SK-N-SH (cell line): ENCODE results near the gene TMCO4. TPM values are rescaled to one million over a fixed set of nuclear protein-coding genes. Genes with fewer than 3 reads are reported as not detected.

Experiments used
- CTCF ChIA-PET: fragments of 300-600, 350-600 bp; formaldehyde crosslinking; extraction: SDS; loops from one replicate; lab custom pipeline; 2021; lab: Yijun Ruan, JAX
- POLR2A ChIA-PET: fragments of 350-600 bp; sonication (Branson Sonifier 250); formaldehyde crosslinking; extraction: SDS; loops from one replicate; lab custom pipeline; 2020; ENCODE audit warnings: antibody characterized with exemption, inconsistent platforms; lab: Yijun Ruan, JAX
- DNase-seq: peaks from one replicate; pipeline ENCODE4 v3.0.0; 2012
- H2AFZ ChIP-seq: fragments of 200-600 bp; sonication (generic); 2 replicates; pipeline ENCODE4 v1.8.1; 2016; ENCODE audit warnings: antibody characterized with exemption, mild to moderate bottlenecking, low read depth
- H3F3A ChIP-seq: fragments of 200-600 bp; sonication (generic); replicated peaks from 2 replicates; pipeline ENCODE3; 2016; ENCODE audit warnings: antibody characterized with exemption, mild to moderate bottlenecking; ENCODE audit not compliant: insufficient read depth
- H3K27ac ChIP-seq, 2 experiments: fragments of 200-500 bp in 1 of 2; fragments of 200-600 bp in 1 of 2; sonication (Bioruptor generic) in 1 of 2; sonication (generic), shearing (Covaris generic) in 1 of 2; 2 replicates each; pipeline versions ENCODE4 v1.5.1 to v1.6.1; 2014 to 2016; ENCODE audit warnings: low read depth in 2 of 2, inconsistent platforms in 1 of 2, low read length in 1 of 2, mild to moderate bottlenecking in 1 of 2, mixed read lengths in 1 of 2
- H3K27me3 ChIP-seq: fragments of 200-600 bp; sonication (generic), shearing (Covaris generic); 2 replicates; pipeline ENCODE4 v1.6.1; 2016; ENCODE audit warnings: mixed run types; ENCODE audit not compliant: insufficient read depth
- H3K36me3 ChIP-seq, 2 experiments: fragments of 200-500 bp in 1 of 2; fragments of 200-600 bp in 1 of 2; sonication (Bioruptor generic) in 1 of 2; sonication (generic) in 1 of 2; replicated peaks in 1 of 2; 2 replicates each; pipeline versions ENCODE3 to v1.5.1; 2014 to 2016; ENCODE audit warnings: low read length in 1 of 2, mild to moderate bottlenecking in 1 of 2; ENCODE audit not compliant: insufficient read depth in 2 of 2, control insufficient read depth in 1 of 2
- H3K4me1 ChIP-seq, 2 experiments: fragments of 200-500 bp in 1 of 2; fragments of 200-600 bp in 1 of 2; sonication (Bioruptor generic) in 1 of 2; sonication (generic), shearing (Covaris generic) in 1 of 2; 2 replicates each; pipeline versions ENCODE4 v1.5.1 to v1.6.1; 2014 to 2016; ENCODE audit warnings: low read depth in 1 of 2, low read length in 1 of 2, mixed run types in 1 of 2; ENCODE audit not compliant: insufficient read depth in 2 of 2, control insufficient read depth in 1 of 2
- H3K4me2 ChIP-seq: fragments of 200-600 bp; sonication (generic), shearing (Covaris generic); 2 replicates; pipeline ENCODE4 v1.6.1; 2017; ENCODE audit warnings: mixed run types
- H3K4me3 ChIP-seq, 2 experiments: fragments of 200-500 bp in 1 of 2; fragments of 200-600 bp in 1 of 2; sonication (Bioruptor generic) in 1 of 2; sonication (generic), shearing (Covaris generic) in 1 of 2; 2 replicates each; pipeline versions ENCODE4 v1.5.1 to v1.8.1; 2014 to 2016; ENCODE audit warnings: low read depth in 2 of 2, inconsistent platforms in 1 of 2, low read length in 1 of 2, mild to moderate bottlenecking in 1 of 2, mixed read lengths in 1 of 2, moderate library complexity in 1 of 2
- H3K79me2 ChIP-seq: fragments of 200-600 bp; sonication (generic); 2 replicates; pipeline ENCODE4 v1.8.1; 2017; ENCODE audit warnings: mild to moderate bottlenecking; ENCODE audit not compliant: insufficient read depth
- H3K9ac ChIP-seq: fragments of 200-600 bp; sonication (generic); 2 replicates; pipeline ENCODE4 v1.6.1; 2017; ENCODE audit warnings: mixed run types
- H3K9me2 ChIP-seq: fragments of 200-600 bp; sonication (generic); 2 replicates; pipeline ENCODE4 v1.6.1; 2017; ENCODE audit warnings: mixed run types
- H3K9me3 ChIP-seq: fragments of 200-600 bp; sonication (generic); 2 replicates; pipeline ENCODE4 v1.6.1; 2017; ENCODE audit warnings: mixed run types, mild to moderate bottlenecking, moderate library complexity
- H4K20me1 ChIP-seq: fragments of 200-600 bp; sonication (generic); 2 replicates; pipeline ENCODE4 v1.6.1; 2017; ENCODE audit warnings: mild to moderate bottlenecking, mixed run types; ENCODE audit not compliant: insufficient read depth
- ELF1 ChIP-seq: IDR thresholded peaks from 2 replicates; pipeline ENCODE4 v1.4.0; 2012
- FOSL2 ChIP-seq: IDR thresholded peaks from 2 replicates; pipeline ENCODE4 v1.4.0; 2012; ENCODE audit warnings: low read depth, mild to moderate bottlenecking, moderate library complexity, borderline replicate concordance
- GABPA ChIP-seq: IDR thresholded peaks from 2 replicates; pipeline ENCODE4 v1.4.0; 2012; ENCODE audit warnings: low read depth, mild to moderate bottlenecking
- GATA2 ChIP-seq: sonication (generic); formaldehyde crosslinking; IDR thresholded peaks from 2 replicates; pipeline ENCODE4 v1.5.0; 2020; ENCODE audit warnings: mild to moderate bottlenecking, missing genetic modification reagents
- NFIC ChIP-seq: IDR thresholded peaks from 2 replicates; pipeline ENCODE4 v1.4.0; 2012; ENCODE audit warnings: borderline replicate concordance
- NRF1 ChIP-seq: IDR thresholded peaks from 2 replicates; pipeline ENCODE4 v1.6.1; 2012; ENCODE audit warnings: low read depth, mild to moderate bottlenecking, low read length
- RCOR1 ChIP-seq: fragments of 150-350 bp; IDR thresholded peaks from 2 replicates; pipeline ENCODE4 v1.6.1; 2017; ENCODE audit warnings: antibody characterized with exemption, low read length
- TAF1 ChIP-seq: IDR thresholded peaks from 2 replicates; pipeline ENCODE4 v1.6.1; 2012; ENCODE audit warnings: low read depth, mild to moderate bottlenecking, low read length, moderate library complexity, borderline replicate concordance
- YY1 ChIP-seq: IDR thresholded peaks from 2 replicates; pipeline ENCODE4 v1.4.0; 2012; ENCODE audit warnings: low read depth, mild to moderate bottlenecking
- ZBTB33 ChIP-seq: IDR thresholded peaks from 2 replicates; pipeline ENCODE4 v1.4.0; 2012; ENCODE audit warnings: low read depth, borderline replicate concordance
- WGBS: methylation state at CpG from one replicate; pipeline ENCODE4 v1.1.6; 2017; ENCODE audit warnings: low lambda C conversion rate; 5-methylcytosine and 5-hydroxymethylcytosine counted together
- polyA plus RNA-seq, 3 experiments: library from polyadenylated mRNA; depleted of rRNA; stranded (reverse); fragments of >200 nt; gene quantifications; 2 replicates each; pipeline ENCODE4 v1.2.3, GENCODE V29; 2012
- TF ChIP-seq, protein P1 (sequence below): IDR thresholded peaks from 2 replicates; pipeline ENCODE4 v1.6.1; 2012; ENCODE audit warnings: mild to moderate bottlenecking, low read depth, low read length, moderate library complexity
- TF ChIP-seq, protein P2 (sequence below): IDR thresholded peaks from 2 replicates; pipeline ENCODE4 v1.4.0; 2012; ENCODE audit warnings: low read depth, borderline replicate concordance
- TF ChIP-seq, protein P3 (sequence below): fragments of 150-350 bp; IDR thresholded peaks from 2 replicates; pipeline ENCODE4 v1.6.1; 2016; ENCODE audit warnings: mild to moderate bottlenecking, low read depth, low read length

TMCO4 gene
- polyA plus RNA-seq, 1 of the 3 experiments (the other 2 are of a cell fraction) = 4.2 TPM

GRCh38 chr1:19798486-19799229 is 1.1 kb downstream of the TMCO4 start:
- no peak overlapping the region for H3K27ac ChIP-seq
- no peaks in the 10 kb centered on the region for H3K79me2 ChIP-seq
- 96% methylated on average over 6 of the region's 6 CpGs for WGBS
- no peak overlapping the region for H3K4me3 ChIP-seq
- CTCF ChIA-PET = interaction anchor here (1.0 to 1.5 kb wide), 5 partner anchors 8 to 94 kb away, joined by 3 read pairs; no protein-coding TSS in a partner anchor
- peak overlapping the region; percentile 95 for H2AFZ ChIP-seq
- H4K20me1 ChIP-seq = no peaks in the 10 kb centered on the region
- no peaks in the 10 kb centered on the region for H3F3A ChIP-seq
- POLR2A ChIA-PET = no interaction called here
- TF ChIP-seq NRF1 (no peak), YY1 (no peak), GABPA (no peak)
- TF ChIP-seq, all 33 proteins: peak for 0
- Histone ChIP-seq H3K4me1 (peaks cover 0 to 6% of the 10 kb centered on the region in 2 experiments; a peak in 1 of 4 replicates), H3K9me2 (no peaks in the 10 kb centered on the region), H3K9ac (no peak overlapping the region), H3K36me3 (no peaks in the 10 kb centered on the region), H3K27me3 (no peaks in the 10 kb centered on the region), H3K9me3 (no peaks in the 10 kb centered on the region), H3K4me2 (peak overlapping the region; percentile 77)
- no peak for DNase-seq

DNA sequence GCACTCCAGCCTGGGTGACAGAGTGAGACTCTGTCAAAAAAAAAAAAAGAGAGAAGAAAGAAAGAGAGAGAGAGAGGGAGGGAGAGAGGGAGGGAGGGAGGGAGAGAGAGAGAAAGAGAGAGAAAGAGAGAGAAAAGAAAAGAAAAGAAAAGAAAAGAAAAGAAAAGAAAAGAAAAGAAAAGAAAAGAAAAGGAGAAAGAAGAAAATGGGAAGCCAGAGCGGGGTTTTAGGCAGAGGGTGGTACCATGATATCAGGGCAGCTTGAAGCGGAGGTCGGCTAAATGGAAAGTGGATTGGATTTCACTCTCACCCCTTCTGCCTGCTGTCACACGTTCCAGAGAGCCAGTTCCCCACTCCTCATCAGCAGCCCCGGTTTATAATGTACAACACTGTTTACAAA is 1.9 kb downstream of the TMCO4 start:
- Histone ChIP-seq H3K36me3 (no peaks in the 10 kb centered on the region), H2AFZ (no peak overlapping the region), H3K4me1 (peaks cover 0 to 6% of the 10 kb centered on the region in 2 experiments; a peak in 1 of 4 replicates), H3K9me2 (no peaks in the 10 kb centered on the region), H3K9ac (no peak overlapping the region), H3K4me2 (no peak overlapping the region), H3K9me3 (no peaks in the 10 kb centered on the region), H4K20me1 (no peaks in the 10 kb centered on the region), H3K27ac (no peak overlapping the region), H3K27me3 (no peaks in the 10 kb centered on the region), H3K4me3 (no peak overlapping the region), H3K79me2 (no peaks in the 10 kb centered on the region), H3F3A (no peaks in the 10 kb centered on the region)
- TF ChIP-seq, protein P1, sequence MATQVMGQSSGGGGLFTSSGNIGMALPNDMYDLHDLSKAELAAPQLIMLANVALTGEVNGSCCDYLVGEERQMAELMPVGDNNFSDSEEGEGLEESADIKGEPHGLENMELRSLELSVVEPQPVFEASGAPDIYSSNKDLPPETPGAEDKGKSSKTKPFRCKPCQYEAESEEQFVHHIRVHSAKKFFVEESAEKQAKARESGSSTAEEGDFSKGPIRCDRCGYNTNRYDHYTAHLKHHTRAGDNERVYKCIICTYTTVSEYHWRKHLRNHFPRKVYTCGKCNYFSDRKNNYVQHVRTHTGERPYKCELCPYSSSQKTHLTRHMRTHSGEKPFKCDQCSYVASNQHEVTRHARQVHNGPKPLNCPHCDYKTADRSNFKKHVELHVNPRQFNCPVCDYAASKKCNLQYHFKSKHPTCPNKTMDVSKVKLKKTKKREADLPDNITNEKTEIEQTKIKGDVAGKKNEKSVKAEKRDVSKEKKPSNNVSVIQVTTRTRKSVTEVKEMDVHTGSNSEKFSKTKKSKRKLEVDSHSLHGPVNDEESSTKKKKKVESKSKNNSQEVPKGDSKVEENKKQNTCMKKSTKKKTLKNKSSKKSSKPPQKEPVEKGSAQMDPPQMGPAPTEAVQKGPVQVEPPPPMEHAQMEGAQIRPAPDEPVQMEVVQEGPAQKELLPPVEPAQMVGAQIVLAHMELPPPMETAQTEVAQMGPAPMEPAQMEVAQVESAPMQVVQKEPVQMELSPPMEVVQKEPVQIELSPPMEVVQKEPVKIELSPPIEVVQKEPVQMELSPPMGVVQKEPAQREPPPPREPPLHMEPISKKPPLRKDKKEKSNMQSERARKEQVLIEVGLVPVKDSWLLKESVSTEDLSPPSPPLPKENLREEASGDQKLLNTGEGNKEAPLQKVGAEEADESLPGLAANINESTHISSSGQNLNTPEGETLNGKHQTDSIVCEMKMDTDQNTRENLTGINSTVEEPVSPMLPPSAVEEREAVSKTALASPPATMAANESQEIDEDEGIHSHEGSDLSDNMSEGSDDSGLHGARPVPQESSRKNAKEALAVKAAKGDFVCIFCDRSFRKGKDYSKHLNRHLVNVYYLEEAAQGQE = no peak
- TF ChIP-seq ZBTB33 (no peak), GATA2 (CRISPR knock-in tag) (no peak), GABPA (no peak), RCOR1 (no peak), FOSL2 (no peak), NFIC (no peak), ELF1 (no peak), TAF1 (no peak)
- TF ChIP-seq, protein P2, sequence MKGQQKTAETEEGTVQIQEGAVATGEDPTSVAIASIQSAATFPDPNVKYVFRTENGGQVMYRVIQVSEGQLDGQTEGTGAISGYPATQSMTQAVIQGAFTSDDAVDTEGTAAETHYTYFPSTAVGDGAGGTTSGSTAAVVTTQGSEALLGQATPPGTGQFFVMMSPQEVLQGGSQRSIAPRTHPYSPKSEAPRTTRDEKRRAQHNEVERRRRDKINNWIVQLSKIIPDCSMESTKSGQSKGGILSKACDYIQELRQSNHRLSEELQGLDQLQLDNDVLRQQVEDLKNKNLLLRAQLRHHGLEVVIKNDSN = no peak
- TF ChIP-seq, protein P3, sequence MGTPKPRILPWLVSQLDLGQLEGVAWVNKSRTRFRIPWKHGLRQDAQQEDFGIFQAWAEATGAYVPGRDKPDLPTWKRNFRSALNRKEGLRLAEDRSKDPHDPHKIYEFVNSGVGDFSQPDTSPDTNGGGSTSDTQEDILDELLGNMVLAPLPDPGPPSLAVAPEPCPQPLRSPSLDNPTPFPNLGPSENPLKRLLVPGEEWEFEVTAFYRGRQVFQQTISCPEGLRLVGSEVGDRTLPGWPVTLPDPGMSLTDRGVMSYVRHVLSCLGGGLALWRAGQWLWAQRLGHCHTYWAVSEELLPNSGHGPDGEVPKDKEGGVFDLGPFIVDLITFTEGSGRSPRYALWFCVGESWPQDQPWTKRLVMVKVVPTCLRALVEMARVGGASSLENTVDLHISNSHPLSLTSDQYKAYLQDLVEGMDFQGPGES = no peak
- ChIA-PET CTCF (interaction anchor here (1.0 to 1.4 kb wide), 3 partner anchors 11 to 93 kb away, joined by 3 read pairs; no protein-coding TSS in a partner anchor), POLR2A (no interaction called here)
- no peak for DNase-seq
- 93% methylated on average over 5 of the region's 5 CpGs for WGBS
